ENCODE results near the gene CAMSAP1. TPM values are rescaled to one million over a fixed set of nuclear protein-coding genes. Genes with fewer than 3 reads are reported as not detected.
A peak's percentile ranks its signal among the peaks of the same experiment; 100 is the strongest.

CAMSAP1 gene
- total RNA-seq, 1 experiment from 2014 or later = 24.8 TPM

- in situ Hi-C loops (cut with HindIII; ENCODE audit: low pct_unique_long_range_greater_than_20kb, low sequenced_read_pairs) = no loop called here
- H3K4me1 ChIP-seq (ENCODE audit: control insufficient read depth, insufficient read depth, low read length) = no peaks in the 10 kb centered on the region
- POLR2A ChIA-PET = no interaction called here
- DNase-seq (ENCODE audit: low read depth, low spot score) (no peak), ATAC-seq (no peak)
- no TSS peak for BruUV-seq (replicated peaks)
- CTCF ChIA-PET = no interaction called here
- intact Hi-C loops (cut with micrococcal nuclease; ENCODE audit: unreplicated experiment) = no loop called here
- H3K9me3 ChIP-seq (ENCODE audit: control insufficient read depth, insufficient read depth, low read depth, low read length) = no peaks in the 10 kb centered on the region
- no peak for TF ChIP-seq POLR2AphosphoS5 (IDR thresholded peaks at IDR 0.05; ENCODE audit: low read depth, low read length)
- TF ChIP-seq CTCF (IDR thresholded peaks at IDR 0.05) = no peak
- no peak for TF ChIP-seq REST (IDR thresholded peaks at IDR 0.05; ENCODE audit: insufficient read depth in 1 of 2, low read depth in 2 of 2, low read length in 1 of 2)
- no peak for TF ChIP-seq SIN3A (IDR thresholded peaks at IDR 0.05; ENCODE audit: borderline replicate concordance, insufficient read depth, low read depth, low read length)
- TF ChIP-seq TCF7L2 (IDR thresholded peaks at IDR 0.05; ENCODE audit: low read depth, low read length) = no peak
- H3K27me3 ChIP-seq (ENCODE audit: control insufficient read depth, insufficient read depth, low read length) = no peaks in the 10 kb centered on the region
- no peaks in the 10 kb centered on the region for H3K36me3 ChIP-seq (ENCODE audit: control insufficient read depth, insufficient read depth, low read length)
- no peak overlapping the region for H3K4me3 ChIP-seq (ENCODE audit: low read depth in 2 of 2, low read length in 2 of 2)
- H3K27ac ChIP-seq (ENCODE audit: low read length) = no peak overlapping the region
These were observed 134.4 kb downstream of the CAMSAP1 start for GRCh38 chr9:135772702-135773493.

GRCh38 chr9:135772056-135772646 lies 135.2 kb downstream of the CAMSAP1 start:
- H3K4me1 ChIP-seq (ENCODE audit: control insufficient read depth, insufficient read depth, low read length) = no peaks in the 10 kb centered on the region
- ATAC-seq (peak; percentile 46; the same call in 1 of the 2 replicates), DNase-seq (ENCODE audit: low read depth, low spot score) (no peak)
- no peak overlapping the region for H3K27ac ChIP-seq (ENCODE audit: low read length)
- intact Hi-C loops (cut with micrococcal nuclease; ENCODE audit: unreplicated experiment) = no loop called here
- BruUV-seq (replicated peaks) = no TSS peak
- ChIA-PET CTCF (no interaction called here), POLR2A (no interaction called here)
- H3K4me3 ChIP-seq (ENCODE audit: low read depth in 2 of 2, low read length in 2 of 2) = no peak overlapping the region
- no peaks in the 10 kb centered on the region for H3K27me3 ChIP-seq (ENCODE audit: control insufficient read depth, insufficient read depth, low read length)
- H3K9me3 ChIP-seq (ENCODE audit: control insufficient read depth, insufficient read depth, low read depth, low read length) = no peaks in the 10 kb centered on the region
- no peaks in the 10 kb centered on the region for H3K36me3 ChIP-seq (ENCODE audit: control insufficient read depth, insufficient read depth, low read length)
- in situ Hi-C loops (cut with HindIII; ENCODE audit: low pct_unique_long_range_greater_than_20kb, low sequenced_read_pairs) = no loop called here
- TF ChIP-seq TCF7L2 (IDR thresholded peaks at IDR 0.05; ENCODE audit: low read depth, low read length) = no peak
- no peak for TF ChIP-seq REST (IDR thresholded peaks at IDR 0.05; ENCODE audit: insufficient read depth in 1 of 2, low read depth in 2 of 2, low read length in 1 of 2)
- TF ChIP-seq POLR2AphosphoS5 (IDR thresholded peaks at IDR 0.05; ENCODE audit: low read depth, low read length) = no peak
- TF ChIP-seq SIN3A (IDR thresholded peaks at IDR 0.05; ENCODE audit: borderline replicate concordance, insufficient read depth, low read depth, low read length) = no peak
- TF ChIP-seq CTCF (IDR thresholded peaks at IDR 0.05) = no peak
